WTC11 (cell line): ENCODE results near the gene WDR7. TPM values are rescaled to one million over a fixed set of nuclear protein-coding genes. Genes with fewer than 3 reads are reported as not detected.

ENCODE experiments used
- ATAC-seq: fragments of 200-7000 bp; cut with Tn5 transposase; 2 replicates; pipeline ENCODE4 v1.10.0; 2021; ENCODE audit warnings: mild to moderate bottlenecking, moderate library complexity
- CTCF ChIA-PET: fragments of 300-600 bp; sonication (Branson Sonifier 250); formaldehyde crosslinking; loops from one replicate; lab custom pipeline; 2021; ENCODE audit warnings: antibody characterized with exemption; lab: Charles Lee
- POLR2A ChIA-PET: fragments of 350-600 bp; sonication (Branson Sonifier 250); formaldehyde crosslinking; loops from one replicate; lab custom pipeline; 2021; ENCODE audit warnings: antibody characterized with exemption; lab: Charles Lee
- DNase-seq: peaks from one replicate; pipeline ENCODE4 v3.0.0; 2021; ENCODE audit warnings: low spot score
- H3K27ac Mint-ChIP-seq: 2 replicates; pipeline ENCODE4 v1.8.0; 2021; ENCODE audit warnings: mixed read lengths
- H3K27me3 Mint-ChIP-seq: 2 replicates; pipeline ENCODE4 v1.8.0; 2021; ENCODE audit warnings: low read depth, mild to moderate bottlenecking, moderate library complexity, mixed read lengths
- H3K36me3 Mint-ChIP-seq: 2 replicates; pipeline ENCODE4 v1.8.0; 2021; ENCODE audit warnings: mixed read lengths
- H3K4me1 Mint-ChIP-seq: 2 replicates; pipeline ENCODE4 v1.8.0; 2022; ENCODE audit warnings: mixed read lengths
- H3K4me3 Mint-ChIP-seq: 2 replicates; pipeline ENCODE4 v1.8.0; 2021; ENCODE audit warnings: mild to moderate bottlenecking, moderate library complexity, mixed read lengths
- H3K9me3 Mint-ChIP-seq: 2 replicates; pipeline ENCODE4 v1.8.0; 2021; ENCODE audit warnings: mixed read lengths
- AR ChIP-seq: fragments of 250-450 bp; sonication (Bioruptor Pico); IDR thresholded peaks from 2 replicates; pipeline ENCODE4 v1.9.0; 2021; ENCODE audit warnings: mild to moderate bottlenecking
- ATF3 ChIP-seq: sonication (generic); formaldehyde crosslinking; conservative IDR thresholded peaks from 2 replicates; pipeline ENCODE4 v1.8.1; 2022; ENCODE audit warnings: mild to moderate bottlenecking, missing genetic modification reagents
- CTCF ChIP-seq: fragments of 200-600 bp; IDR thresholded peaks from 2 replicates; pipeline ENCODE4 v1.8.0; 2022; ENCODE audit warnings: antibody characterized with exemption
- ERG ChIP-seq: fragments of 250-450 bp; sonication (Bioruptor Pico); IDR thresholded peaks from 2 replicates; pipeline ENCODE4 v1.8.0; 2021; ENCODE audit warnings: mild to moderate bottlenecking
- FOXJ3 ChIP-seq: sonication (generic); formaldehyde crosslinking; IDR thresholded peaks from 2 replicates; pipeline ENCODE4 v1.9.0; 2021; ENCODE audit warnings: missing genetic modification reagents, mild to moderate bottlenecking, borderline replicate concordance
- HMGXB4 ChIP-seq: sonication (generic); formaldehyde crosslinking; IDR thresholded peaks from 2 replicates; pipeline ENCODE4 v1.8.1; 2023; ENCODE audit warnings: mild to moderate bottlenecking, moderate library complexity, missing genetic modification reagents
- IRF1 ChIP-seq: sonication (generic); formaldehyde crosslinking; IDR thresholded peaks from 2 replicates; pipeline ENCODE4 v1.8.0; 2023; ENCODE audit warnings: missing genetic modification reagents
- JAZF1 ChIP-seq: fragments of 250-450 bp; sonication (Bioruptor Pico); IDR thresholded peaks from 2 replicates; pipeline ENCODE4 v1.9.0; 2021; ENCODE audit warnings: moderate library complexity, mild to moderate bottlenecking, inconsistent platforms
- NR2C2 ChIP-seq: sonication (generic); formaldehyde crosslinking; IDR thresholded peaks from 2 replicates; pipeline ENCODE4 v1.8.0; 2022; ENCODE audit warnings: mild to moderate bottlenecking, missing genetic modification reagents
- PREB ChIP-seq: sonication (generic); formaldehyde crosslinking; IDR thresholded peaks from 2 replicates; pipeline ENCODE4 v1.8.1; 2022; ENCODE audit warnings: mild to moderate bottlenecking, missing genetic modification reagents, moderate library complexity, borderline replicate concordance
- SMAD3 ChIP-seq: sonication (generic); formaldehyde crosslinking; IDR thresholded peaks from 2 replicates; pipeline ENCODE4 v1.8.0; 2022; ENCODE audit warnings: missing genetic modification reagents, mild to moderate bottlenecking, borderline replicate concordance
- SP1 ChIP-seq: sonication (generic); formaldehyde crosslinking; conservative IDR thresholded peaks from 2 replicates; pipeline ENCODE4 v1.8.1; 2022; ENCODE audit warnings: missing genetic modification reagents
- TEAD4 ChIP-seq: sonication (generic); formaldehyde crosslinking; IDR thresholded peaks from 2 replicates; pipeline ENCODE4 v1.8.0; 2022; ENCODE audit warnings: mild to moderate bottlenecking, missing genetic modification reagents
- ZBTB21 ChIP-seq: sonication (generic); formaldehyde crosslinking; IDR thresholded peaks from 2 replicates; pipeline ENCODE4 v1.8.1; 2023; ENCODE audit warnings: mild to moderate bottlenecking, missing genetic modification reagents, borderline replicate concordance
- ZNF263 ChIP-seq: sonication (generic); formaldehyde crosslinking; IDR thresholded peaks from 2 replicates; pipeline ENCODE4 v1.8.1; 2022; ENCODE audit warnings: low read depth, mild to moderate bottlenecking, moderate library complexity, missing genetic modification reagents
- ZNF671 ChIP-seq: fragments of 250-450 bp; sonication (Bioruptor Pico); IDR thresholded peaks from 2 replicates; pipeline ENCODE4 v1.8.0; 2021; ENCODE audit warnings: mild to moderate bottlenecking
- total RNA-seq: library from RNA; stranded (reverse); gene quantifications from 3 replicates; pipeline ENCODE4 v1.2.3, GENCODE V29; 2021

WDR7 gene
- total RNA-seq, 1 experiment from 2014 or later, result 12.2 TPM

GRCh38 chr18:56676639-56677038 lies 25.5 kb downstream of the WDR7 start:
- POLR2A ChIA-PET, result no interaction called here

GRCh38 chr18:56678836-56679565 lies 27.8 kb downstream of the WDR7 start:
- no peak overlapping the region for H3K27ac Mint-ChIP-seq
- no peak for ATAC-seq
- CTCF ChIA-PET, result no interaction called here
- POLR2A ChIA-PET, result no interaction called here
- no peaks in the 10 kb centered on the region for H3K36me3 Mint-ChIP-seq
- H3K4me3 Mint-ChIP-seq, result no peak overlapping the region
- H3K4me1 Mint-ChIP-seq, result no peaks in the 10 kb centered on the region
- DNase-seq, result no peak
- no peaks in the 10 kb centered on the region for H3K9me3 Mint-ChIP-seq
- H3K27me3 Mint-ChIP-seq, result no peaks in the 10 kb centered on the region
- no peak for TF ChIP-seq ZNF263 (CRISPR knock-in tag)
- no peak for TF ChIP-seq TEAD4 (CRISPR knock-in tag)
- no peak for TF ChIP-seq SP1 (CRISPR knock-in tag)
- TF ChIP-seq ATF3, result no peak
- TF ChIP-seq AR (CRISPR knock-in tag), result no peak
- no peak for TF ChIP-seq ZNF671

More at GRCh38 chr18:56676639-56677038, 25.5 kb downstream of the WDR7 start:
- DNase-seq (no peak), ATAC-seq (no peak)
- no peak for TF ChIP-seq SMAD3 (CRISPR knock-in tag)
- TF ChIP-seq ZBTB21 (CRISPR knock-in tag), result no peak
- no peak for TF ChIP-seq JAZF1 (CRISPR knock-in tag)
- no peak for TF ChIP-seq FOXJ3
- TF ChIP-seq ZNF263 (CRISPR knock-in tag), result no peak
- no peak for TF ChIP-seq HMGXB4 (CRISPR knock-in tag)
- no peak for TF ChIP-seq NR2C2
- TF ChIP-seq CTCF, result no peak
- TF ChIP-seq ERG, result no peak
- no peak for TF ChIP-seq IRF1 (CRISPR knock-in tag)
- TF ChIP-seq PREB (CRISPR knock-in tag), result no peak
- Mint-ChIP-seq H3K4me3 (no peak overlapping the region), H3K27ac (peak overlapping the region; percentile 81), H3K36me3 (no peaks in the 10 kb centered on the region), H3K4me1 (no peaks in the 10 kb centered on the region), H3K27me3 (no peaks in the 10 kb centered on the region), H3K9me3 (no peaks in the 10 kb centered on the region)
- CTCF ChIA-PET, result no interaction called here
